Right atrium auricular region (tissue), 2 donors: ENCODE results near the gene NRF1. TPM values are rescaled to one million over a fixed set of nuclear protein-coding genes. Genes with fewer than 3 reads are reported as not detected.

Source experiments
- DNase-seq: peaks from one replicate; pipeline ENCODE4 v3.0.0-alpha.2; 2019; ENCODE audit warnings: low spot score
- H3K27ac ChIP-seq, 2 donors: fragments of 200-600 bp; sonication (generic); 1 replicate in 1 of 2; 2 replicates in 1 of 2; pipeline ENCODE4 v1.5.1; 2016 to 2019
- H3K27me3 ChIP-seq, 2 donors: fragments of 200-600 bp; sonication (generic); one replicate each; pipeline versions ENCODE4 v1.5.1 to v1.6.0; 2017 to 2019
- H3K36me3 ChIP-seq: fragments of 200-600 bp; sonication (generic); one replicate; pipeline ENCODE4 v1.5.1; 2016
- H3K4me1 ChIP-seq, 2 donors: fragments of 200-600 bp; sonication (generic); one replicate each; pipeline versions ENCODE4 v1.5.1 to v1.6.0; 2017 to 2019
- H3K4me3 ChIP-seq, 2 donors: fragments of 200-600 bp; sonication (generic); 1 replicate in 1 of 2; 2 replicates in 1 of 2; pipeline ENCODE4 v1.5.1; 2017 to 2019; ENCODE audit warnings: mild to moderate bottlenecking in 1 of 2, moderate library complexity in 1 of 2
- H3K9me3 ChIP-seq, 2 donors: fragments of 200-600 bp; sonication (generic); one replicate each; pipeline ENCODE4 v1.5.1; 2019
- CTCF ChIP-seq, 2 donors: fragments of 200-600 bp; sonication (generic); IDR thresholded peaks; one replicate each; pipeline ENCODE4 v1.5.1; 2019; ENCODE audit warnings: antibody characterized with exemption in 2 of 2
- total RNA-seq, 2 donors: library from RNA; depleted of rRNA; stranded (reverse); fragments of >200 nt; gene quantifications; one replicate each; pipeline ENCODE4 v1.1.0, GENCODE V29; 2016

The NRF1 gene
- total RNA-seq, 2 donors from 2014 or later, result 14.9 to 21.2 TPM

GRCh38 chr7:129799350-129799955 lies 187.9 kb downstream of the NRF1 start:
- Histone ChIP-seq H3K4me3 (no peak overlapping the region), H3K27me3 (no peaks in the 10 kb centered on the region), H3K27ac (no peak overlapping the region), H3K9me3 (no peaks in the 10 kb centered on the region), H3K4me1 (no peaks in the 10 kb centered on the region), H3K36me3 (no peaks in the 10 kb centered on the region)
- TF ChIP-seq CTCF (IDR thresholded peaks at IDR 0.05), result no peak
- no peak for DNase-seq

GRCh38 chr7:129800901-129801300 lies 189.4 kb downstream of the NRF1 start:
- no peaks in the 10 kb centered on the region for H3K27me3 ChIP-seq

GRCh38 chr7:129801882-129802281 lies 190.4 kb downstream of the NRF1 start:
- H3K27me3 ChIP-seq, result no peaks in the 10 kb centered on the region
- DNase-seq, result no peak
- H3K9me3 ChIP-seq, result no peaks in the 10 kb centered on the region
- no peaks in the 10 kb centered on the region for H3K36me3 ChIP-seq
- H3K27ac ChIP-seq, result no peak overlapping the region
- TF ChIP-seq CTCF (IDR thresholded peaks at IDR 0.05), result no peak
- no peaks in the 10 kb centered on the region for H3K4me1 ChIP-seq
- no peak overlapping the region for H3K4me3 ChIP-seq

More at GRCh38 chr7:129800901-129801300, 189.4 kb downstream of the NRF1 start:
- no peaks in the 10 kb centered on the region for H3K4me1 ChIP-seq
- no peak for DNase-seq
- no peak overlapping the region for H3K4me3 ChIP-seq
- H3K36me3 ChIP-seq, result no peaks in the 10 kb centered on the region
- no peaks in the 10 kb centered on the region for H3K9me3 ChIP-seq
- TF ChIP-seq CTCF (IDR thresholded peaks at IDR 0.05), result no peak
- H3K27ac ChIP-seq, result no peak overlapping the region

- no peaks in the 10 kb centered on the region for H3K4me1 ChIP-seq
- no peak for TF ChIP-seq CTCF (IDR thresholded peaks at IDR 0.05)
- no peaks in the 10 kb centered on the region for H3K36me3 ChIP-seq
- no peak overlapping the region for H3K27ac ChIP-seq
- H3K4me3 ChIP-seq, result no peak overlapping the region
- H3K27me3 ChIP-seq, result no peaks in the 10 kb centered on the region
- no peak for DNase-seq
- no peaks in the 10 kb centered on the region for H3K9me3 ChIP-seq
These were observed 192.1 kb downstream of the NRF1 start for GRCh38 chr7:129803546-129804081.

GRCh38 chr7:129804111-129804889 lies 192.8 kb downstream of the NRF1 start:
- H3K36me3 ChIP-seq, result no peaks in the 10 kb centered on the region
- no peaks in the 10 kb centered on the region for H3K27me3 ChIP-seq
- no peak for DNase-seq
- no peak for TF ChIP-seq CTCF (IDR thresholded peaks at IDR 0.05)
- no peak overlapping the region for H3K27ac ChIP-seq
- H3K4me1 ChIP-seq, result no peaks in the 10 kb centered on the region
- no peaks in the 10 kb centered on the region for H3K9me3 ChIP-seq
- no peak overlapping the region for H3K4me3 ChIP-seq
